LNCaP clone FGC (cell line): ENCODE results near the gene TSPOAP1.

Source experiments
- DNase-seq: peaks from one replicate; pipeline ENCODE4 v3.0.0-alpha.2; 2011; ENCODE audit warnings: low read depth
- H3K4me3 ChIP-seq: 2 replicates; pipeline ENCODE4 v1.5.1; 2011; ENCODE audit warnings: mild to moderate bottlenecking, low read depth, low read length, control low read depth
- CTCF ChIP-seq: IDR thresholded peaks from 2 replicates; pipeline ENCODE4 v1.5.1; 2012; ENCODE audit warnings: mild to moderate bottlenecking; ENCODE audit not compliant: control insufficient read depth, insufficient read depth; ENCODE audit errors: extremely low read depth

The TSPOAP1 gene

GRCh38 chr17:58367461-58367860 is 38.9 kb upstream of the TSPOAP1 start:
- TF ChIP-seq CTCF = no peak
- DNase-seq = no peak
- no peak overlapping the region for H3K4me3 ChIP-seq

GRCh38 chr17:58365980-58366595 is 37.5 kb upstream of the TSPOAP1 start:
- no peak overlapping the region for H3K4me3 ChIP-seq
- TF ChIP-seq CTCF = no peak
- no peak for DNase-seq

DNA sequence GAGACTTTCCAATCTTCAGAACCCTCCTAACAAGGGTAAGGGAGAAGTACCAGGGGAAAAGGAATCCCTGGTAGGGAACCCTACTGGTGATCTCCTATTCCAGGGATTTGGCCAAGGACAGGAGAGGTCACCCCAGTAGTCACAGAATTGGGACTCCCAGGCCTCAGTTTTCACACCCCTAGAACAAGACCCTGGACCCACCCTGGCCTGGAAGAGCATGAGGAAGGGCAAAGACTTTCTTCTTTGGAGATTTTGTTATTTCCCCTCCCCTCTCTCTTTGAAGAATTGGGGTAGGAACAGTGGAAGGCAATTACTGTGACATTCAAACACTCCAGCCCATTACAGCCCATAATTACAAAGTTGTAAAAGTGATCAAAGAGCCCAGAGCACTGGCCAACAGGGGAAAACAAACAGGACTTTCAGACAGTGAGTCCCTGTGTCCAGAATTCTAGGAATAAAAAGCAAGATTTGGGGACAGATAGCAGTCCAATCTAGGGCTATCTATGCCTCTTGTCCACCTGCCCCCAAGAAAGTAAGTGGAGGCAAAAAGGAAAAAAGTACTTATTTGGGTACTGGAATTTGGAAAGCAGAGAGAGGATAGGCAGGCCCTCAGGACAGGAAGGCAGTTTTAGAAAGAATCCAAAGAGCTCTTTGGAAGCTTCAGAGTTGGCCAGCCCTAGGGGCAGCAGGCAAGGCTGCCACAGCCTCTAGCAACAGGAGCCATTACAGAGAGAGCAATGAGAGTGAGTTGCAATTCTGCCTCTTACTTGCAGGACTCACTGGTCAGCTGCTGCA is 36.8 kb upstream of the TSPOAP1 start:
- no peak overlapping the region for H3K4me3 ChIP-seq
- no peak for TF ChIP-seq CTCF
- DNase-seq = no peak

DNA sequence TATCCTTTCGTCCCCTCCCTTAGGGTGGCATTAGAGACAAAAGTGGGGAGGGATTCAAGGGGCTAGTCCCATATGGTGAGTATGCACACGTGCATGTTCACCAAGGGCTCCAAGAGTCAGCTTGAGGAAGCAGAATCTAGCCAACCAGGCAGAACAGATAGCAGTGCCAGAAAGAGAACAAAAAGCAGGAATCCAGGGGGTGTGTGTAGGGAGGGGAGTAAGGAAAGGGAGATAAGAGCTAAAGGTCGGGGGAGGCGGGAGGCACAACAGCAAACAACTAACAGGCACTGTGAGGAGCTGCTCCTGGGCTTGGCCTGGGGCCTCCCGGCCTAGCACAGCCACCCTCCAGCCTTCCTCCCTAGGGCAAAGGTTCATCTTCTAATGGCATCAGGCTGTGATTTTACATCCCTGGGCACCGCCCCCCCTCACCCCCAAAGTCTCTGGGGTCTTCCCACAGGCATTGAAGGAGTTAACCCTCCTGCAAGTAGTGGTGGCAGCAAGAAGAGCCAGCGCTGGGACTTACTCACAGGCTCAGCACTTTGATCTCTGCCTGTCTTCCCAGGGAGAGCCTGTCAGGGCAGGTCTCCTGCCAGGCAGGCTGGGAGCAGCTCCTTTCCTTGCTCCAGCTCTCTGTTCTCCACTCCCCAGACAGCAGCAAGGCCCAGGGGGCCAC is 35.8 kb upstream of the TSPOAP1 start:
- no peak overlapping the region for H3K4me3 ChIP-seq
- TF ChIP-seq CTCF = no peak
- DNase-seq = no peak

GRCh38 chr17:58363457-58364185 is 35.0 kb upstream of the TSPOAP1 start:
- H3K4me3 ChIP-seq = no peak overlapping the region
- no peak for DNase-seq
- TF ChIP-seq CTCF = no peak

DNA sequence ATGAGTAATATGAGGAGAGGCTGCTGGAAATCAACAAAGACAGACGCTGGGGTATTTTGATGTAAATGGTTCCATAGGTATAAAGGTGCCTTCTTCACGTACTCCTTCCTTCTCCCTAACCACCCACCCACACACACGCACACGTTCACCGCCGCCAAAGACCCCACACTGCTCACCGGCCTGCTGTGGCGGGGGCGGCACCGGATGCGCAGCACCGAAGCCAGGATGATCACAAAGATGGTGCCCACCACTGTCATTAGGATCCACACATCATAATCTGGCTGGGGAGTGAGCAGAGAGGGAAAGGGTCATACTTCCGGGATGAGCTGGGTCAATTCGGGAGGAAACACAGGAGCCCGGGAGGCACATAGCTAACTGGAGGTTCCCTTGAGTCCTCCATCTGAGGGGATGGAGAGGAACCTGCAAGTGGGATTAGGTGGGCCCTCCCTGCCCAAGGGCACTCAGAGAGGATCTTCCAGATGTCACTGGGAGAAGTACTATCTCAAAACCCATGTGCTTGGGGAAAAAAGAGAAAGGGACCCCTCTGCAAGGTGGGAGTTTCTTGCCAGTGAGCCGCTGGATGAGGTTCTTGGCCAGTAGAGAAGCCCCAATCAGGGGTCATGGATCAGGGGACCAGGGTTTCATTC is 33.9 kb upstream of the TSPOAP1 start:
- no peak for DNase-seq
- TF ChIP-seq CTCF = no peak
- H3K4me3 ChIP-seq = no peak overlapping the region
